GM12878 (cell line): ENCODE results near the gene DIP2C. TPM values are rescaled to one million over a fixed set of nuclear protein-coding genes. Genes with fewer than 3 reads are reported as not detected.

ENCODE experiments used
- ATAC-seq: fragments of 200-7000 bp; cut with Tn5 transposase; 3 replicates; pipeline ENCODE4 v1.9.1; 2020; ENCODE audit warnings: mild to moderate bottlenecking, moderate library complexity
- BruUV-seq: library from RNA; stranded (reverse); fragments of 400-500 nt; replicated peaks from 2 replicates; lab custom pipeline; 2021; lab: Mats Ljungman, UMichigan
- CTCF ChIA-PET: fragments of 300-600 bp; sonication (Branson Sonifier 250); formaldehyde crosslinking; extraction: SDS; loops from one replicate; lab custom pipeline; 2021; ENCODE audit warnings: inconsistent platforms; lab: Yijun Ruan, JAX
- POLR2A ChIA-PET: fragments of 350-600 bp; formaldehyde crosslinking; extraction: SDS; loops from one replicate; lab custom pipeline; 2021; ENCODE audit warnings: inconsistent platforms; lab: Charles Lee
- RAD21 ChIA-PET: fragments of 300-600 bp; sonication (Branson Sonifier 250); formaldehyde crosslinking; loops from one replicate; lab custom pipeline; 2023; ENCODE audit warnings: antibody characterized with exemption; ENCODE audit not compliant: unreplicated experiment; lab: Charles Lee
- SMC1A ChIA-PET: fragments of 300-600 bp; sonication (Branson Sonifier 250); formaldehyde crosslinking; loops from one replicate; lab custom pipeline; 2023; ENCODE audit not compliant: unreplicated experiment, uncharacterized antibody; lab: Charles Lee
- DNase-seq: peaks from one replicate; pipeline ENCODE4 v3.0.0-alpha.2; 2011; ENCODE audit warnings: low read depth, low spot score
- FAIRE-seq: peaks from 3 replicates; lab custom pipeline; 2011; peaks lifted over from hg19 to GRCh38; lab: Jason Lieb, UNC
- H2AFZ ChIP-seq: 2 replicates; pipeline ENCODE4 v1.6.0; 2011; ENCODE audit warnings: low read depth, low read length, control low read depth; ENCODE audit not compliant: control insufficient read depth
- H3K27ac ChIP-seq: 2 replicates; pipeline ENCODE4 v1.5.1; 2011; ENCODE audit warnings: control low read depth; ENCODE audit not compliant: control insufficient read depth, insufficient read depth
- H3K27me3 ChIP-seq, 2 experiments: replicated peaks in 1 of 2; 2 replicates each; pipeline versions ENCODE4 v1.6.0 to v1.6.1; 2011; ENCODE audit warnings: low read length in 1 of 2; ENCODE audit not compliant: control insufficient read depth in 2 of 2, insufficient read depth in 2 of 2
- H3K36me3 ChIP-seq, 2 experiments: 2 replicates each; pipeline ENCODE4 v1.5.1; 2011; ENCODE audit warnings: low read length in 1 of 2; ENCODE audit not compliant: control insufficient read depth in 2 of 2, insufficient read depth in 2 of 2
- H3K4me1 ChIP-seq: 2 replicates; pipeline ENCODE4 v1.6.1; 2011; ENCODE audit warnings: mild to moderate bottlenecking, low read length, moderate library complexity, mixed read lengths; ENCODE audit not compliant: control insufficient read depth, insufficient read depth
- H3K4me2 ChIP-seq: 2 replicates; pipeline ENCODE4 v1.6.0; 2011; ENCODE audit warnings: control low read depth; ENCODE audit not compliant: control insufficient read depth, insufficient read depth
- H3K4me3 ChIP-seq: fragments of 200-600 bp; sonication (generic); 2 replicates; pipeline ENCODE4 v1.5.1; 2016
- H3K79me2 ChIP-seq: 2 replicates; pipeline ENCODE4 v1.6.0; 2011; ENCODE audit warnings: low read length; ENCODE audit not compliant: control insufficient read depth, insufficient read depth
- H3K9ac ChIP-seq: 2 replicates; pipeline ENCODE4 v1.8.0; 2011; ENCODE audit warnings: low read length, control low read depth, mixed read lengths; ENCODE audit not compliant: control insufficient read depth, insufficient read depth
- H3K9me3 ChIP-seq: replicated peaks from 3 replicates; pipeline ENCODE4 v1.5.1; 2011; ENCODE audit warnings: mild to moderate bottlenecking, low read length; ENCODE audit not compliant: control insufficient read depth, insufficient read depth
- H4K20me1 ChIP-seq: 2 replicates; pipeline ENCODE4 v1.6.0; 2011; ENCODE audit not compliant: control insufficient read depth, insufficient read depth
- CBX3 ChIP-seq: fragments of 200-600 bp; sonication (generic); IDR thresholded peaks from 2 replicates; pipeline ENCODE4 v1.6.1; 2016; ENCODE audit warnings: low read depth, borderline replicate concordance
- CHD2 ChIP-seq: IDR thresholded peaks from 2 replicates; pipeline ENCODE4 v1.6.1; 2011; ENCODE audit warnings: low read depth, low read length, improper control_type of control experiment, borderline replicate concordance
- EGR1 ChIP-seq, 2 experiments: IDR thresholded peaks; 1 replicate in 1 of 2; 2 replicates in 1 of 2; pipeline ENCODE4 v1.6.1; 2011 to 2012; ENCODE audit warnings: low read depth in 2 of 2, low read length in 2 of 2, borderline replicate concordance in 1 of 2, mild to moderate bottlenecking in 1 of 2, moderate library complexity in 1 of 2
- MYB ChIP-seq: fragments of 150-350 bp; IDR thresholded peaks from 2 replicates; pipeline ENCODE4 v1.6.1; 2014; ENCODE audit warnings: mild to moderate bottlenecking, low read depth, low read length, borderline replicate concordance
- MYC ChIP-seq: IDR thresholded peaks from 2 replicates; pipeline ENCODE4 v1.6.1; 2011; ENCODE audit warnings: mild to moderate bottlenecking, low read length, moderate library complexity, inconsistent platforms; ENCODE audit not compliant: insufficient read depth, insufficient replicate concordance, insufficient read length, severe bottlenecking
- ZNF217 ChIP-seq: fragments of 450-650 bp; IDR thresholded peaks from 2 replicates; pipeline ENCODE4 v1.6.1; 2017; ENCODE audit warnings: antibody characterized with exemption, mild to moderate bottlenecking
- WGBS: methylation state at CpG from one replicate; pipeline ENCODE4 v1.1.6; 2016; ENCODE audit warnings: low lambda C conversion rate; ENCODE audit not compliant: insufficient replicate concordance, insufficient coverage; ENCODE audit errors: missing lambda C conversion rate; 5-methylcytosine and 5-hydroxymethylcytosine counted together
- in situ Hi-C: fragments of 300-500 bp; cut with MboI; formaldehyde crosslinking; loops from 9 replicates; pipeline ENCODE4 v1.14.3; 2018; ENCODE audit warnings: mixed read lengths
- intact Hi-C: fragments of 100-400 bp; cut with micrococcal nuclease; formaldehyde crosslinking; loops from one replicate; pipeline ENCODE4 v1.14.2; 2022; ENCODE audit not compliant: unreplicated experiment
- polyA plus RNA-seq, 11 experiments: library from polyadenylated mRNA; depleted of rRNA in 4 of 11; unstranded in 6 of 11; stranded (reverse) in 5 of 11; fragments of >200 nt; fragmentation: Nextera tagmentation in 4 of 11; fragmentation: Illumina TruSeq in 1 of 11; extraction: Ambion mirVana in 4 of 11; extraction: Trizol in 1 of 11; gene quantifications; 1 replicate in 1 of 11; 2 replicates in 10 of 11; pipeline versions ENCODE4 v1.2.1 to v1.2.3, GENCODE V29; 2011 to 2016; ENCODE audit warnings: inconsistent platforms in 2 of 11, missing spikeins in 2 of 11, low read depth in 1 of 11
- total RNA-seq, 4 experiments: library from RNA; depleted of rRNA in 3 of 4; stranded (reverse); fragments of >200 nt in 3 of 4; fragmentation: Illumina TruSeq in 1 of 4; extraction: Trizol in 1 of 4; gene quantifications; 2 replicates each; pipeline versions ENCODE4 v1.2.1 to v1.2.3, GENCODE V29; 2013 to 2021
- TF ChIP-seq, protein P1 (sequence below), 3 experiments: IDR thresholded peaks in 2 of 3; conservative IDR thresholded peaks in 1 of 3; 2 replicates each; pipeline ENCODE4 v1.5.1; 2011; ENCODE audit warnings: low read depth in 3 of 3, low read length in 3 of 3, mild to moderate bottlenecking in 3 of 3, control low read depth in 2 of 3, moderate library complexity in 2 of 3, inconsistent platforms in 1 of 3, mixed read lengths in 1 of 3; ENCODE audit not compliant: control insufficient read depth in 2 of 3, insufficient read depth in 1 of 3; ENCODE audit errors: extremely low read depth in 1 of 3
- TF ChIP-seq, protein P2 (sequence below): IDR thresholded peaks from 2 replicates; pipeline ENCODE4 v1.6.1; 2012; ENCODE audit warnings: mild to moderate bottlenecking, low read depth, low read length
- TF ChIP-seq, protein P3 (sequence below): IDR thresholded peaks from 2 replicates; pipeline ENCODE4 v1.6.1; 2011; ENCODE audit warnings: low read depth, low read length, improper control_type of control experiment, borderline replicate concordance

The DIP2C gene
- total and polyA plus RNA-seq, 10 of the 15 experiments (the other 5 are each of a cell fraction or from before 2014, with no cell fraction given), result 0.01 to 0.10 (median 0.06) TPM

DNA sequence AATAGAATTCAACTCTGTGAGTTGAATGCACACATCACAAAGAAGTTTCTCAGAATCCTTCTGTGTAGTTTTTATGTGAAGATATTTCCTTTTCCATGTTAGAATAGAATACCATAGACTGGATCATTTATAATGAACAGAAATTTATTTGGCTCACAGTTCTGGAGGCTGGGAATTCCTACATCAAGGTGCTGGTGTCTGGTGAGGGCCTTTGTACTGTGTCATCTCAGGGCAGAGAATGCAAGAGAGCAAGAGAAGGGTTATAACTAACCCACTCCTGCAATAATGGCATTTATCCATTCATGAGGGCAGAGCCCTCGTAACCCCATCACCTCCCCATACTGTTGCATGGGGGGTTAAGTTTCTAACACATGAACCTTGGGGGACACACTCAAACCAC is 18.4 kb upstream of the DIP2C start (continued):
- no peak for TF ChIP-seq MYC
- no peak for TF ChIP-seq EGR1 (IDR thresholded peaks at IDR 0.05; ENCODE audit: borderline replicate concordance in 1 of 2, low read depth in 2 of 2, low read length in 2 of 2)
- TF ChIP-seq ZNF217, result no peak
- TF ChIP-seq, protein P1, sequence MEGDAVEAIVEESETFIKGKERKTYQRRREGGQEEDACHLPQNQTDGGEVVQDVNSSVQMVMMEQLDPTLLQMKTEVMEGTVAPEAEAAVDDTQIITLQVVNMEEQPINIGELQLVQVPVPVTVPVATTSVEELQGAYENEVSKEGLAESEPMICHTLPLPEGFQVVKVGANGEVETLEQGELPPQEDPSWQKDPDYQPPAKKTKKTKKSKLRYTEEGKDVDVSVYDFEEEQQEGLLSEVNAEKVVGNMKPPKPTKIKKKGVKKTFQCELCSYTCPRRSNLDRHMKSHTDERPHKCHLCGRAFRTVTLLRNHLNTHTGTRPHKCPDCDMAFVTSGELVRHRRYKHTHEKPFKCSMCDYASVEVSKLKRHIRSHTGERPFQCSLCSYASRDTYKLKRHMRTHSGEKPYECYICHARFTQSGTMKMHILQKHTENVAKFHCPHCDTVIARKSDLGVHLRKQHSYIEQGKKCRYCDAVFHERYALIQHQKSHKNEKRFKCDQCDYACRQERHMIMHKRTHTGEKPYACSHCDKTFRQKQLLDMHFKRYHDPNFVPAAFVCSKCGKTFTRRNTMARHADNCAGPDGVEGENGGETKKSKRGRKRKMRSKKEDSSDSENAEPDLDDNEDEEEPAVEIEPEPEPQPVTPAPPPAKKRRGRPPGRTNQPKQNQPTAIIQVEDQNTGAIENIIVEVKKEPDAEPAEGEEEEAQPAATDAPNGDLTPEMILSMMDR (IDR thresholded peaks at IDR 0.05 in 2 of 3, conservative IDR thresholded peaks at IDR 0.05 in 1 of 3; ENCODE audit: control insufficient read depth in 2 of 3, extremely low read depth in 1 of 3, insufficient read depth in 1 of 3, low read depth in 3 of 3, low read length in 3 of 3), result no peak
- TF ChIP-seq, protein P2, sequence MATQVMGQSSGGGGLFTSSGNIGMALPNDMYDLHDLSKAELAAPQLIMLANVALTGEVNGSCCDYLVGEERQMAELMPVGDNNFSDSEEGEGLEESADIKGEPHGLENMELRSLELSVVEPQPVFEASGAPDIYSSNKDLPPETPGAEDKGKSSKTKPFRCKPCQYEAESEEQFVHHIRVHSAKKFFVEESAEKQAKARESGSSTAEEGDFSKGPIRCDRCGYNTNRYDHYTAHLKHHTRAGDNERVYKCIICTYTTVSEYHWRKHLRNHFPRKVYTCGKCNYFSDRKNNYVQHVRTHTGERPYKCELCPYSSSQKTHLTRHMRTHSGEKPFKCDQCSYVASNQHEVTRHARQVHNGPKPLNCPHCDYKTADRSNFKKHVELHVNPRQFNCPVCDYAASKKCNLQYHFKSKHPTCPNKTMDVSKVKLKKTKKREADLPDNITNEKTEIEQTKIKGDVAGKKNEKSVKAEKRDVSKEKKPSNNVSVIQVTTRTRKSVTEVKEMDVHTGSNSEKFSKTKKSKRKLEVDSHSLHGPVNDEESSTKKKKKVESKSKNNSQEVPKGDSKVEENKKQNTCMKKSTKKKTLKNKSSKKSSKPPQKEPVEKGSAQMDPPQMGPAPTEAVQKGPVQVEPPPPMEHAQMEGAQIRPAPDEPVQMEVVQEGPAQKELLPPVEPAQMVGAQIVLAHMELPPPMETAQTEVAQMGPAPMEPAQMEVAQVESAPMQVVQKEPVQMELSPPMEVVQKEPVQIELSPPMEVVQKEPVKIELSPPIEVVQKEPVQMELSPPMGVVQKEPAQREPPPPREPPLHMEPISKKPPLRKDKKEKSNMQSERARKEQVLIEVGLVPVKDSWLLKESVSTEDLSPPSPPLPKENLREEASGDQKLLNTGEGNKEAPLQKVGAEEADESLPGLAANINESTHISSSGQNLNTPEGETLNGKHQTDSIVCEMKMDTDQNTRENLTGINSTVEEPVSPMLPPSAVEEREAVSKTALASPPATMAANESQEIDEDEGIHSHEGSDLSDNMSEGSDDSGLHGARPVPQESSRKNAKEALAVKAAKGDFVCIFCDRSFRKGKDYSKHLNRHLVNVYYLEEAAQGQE, result no peak
- TF ChIP-seq, all 136 proteins: peak for 0

DNA sequence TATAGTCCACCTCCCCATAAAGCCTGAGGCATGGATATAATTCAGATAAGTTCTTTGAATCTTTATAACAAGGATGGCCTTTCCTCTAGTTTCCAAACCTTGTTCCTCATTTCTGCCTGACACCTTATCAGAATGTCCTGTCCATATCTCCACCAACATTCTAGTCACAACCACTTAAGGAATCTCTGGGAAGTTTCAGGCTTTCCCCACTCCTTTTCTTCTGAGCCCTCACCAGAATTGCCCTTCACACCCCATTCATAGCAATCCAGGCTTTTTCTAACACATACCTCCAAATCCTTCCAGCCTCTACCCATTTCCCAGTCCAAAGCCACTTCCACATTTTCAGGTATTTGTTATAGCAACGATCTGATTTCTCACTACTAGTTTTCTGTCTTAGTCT is 18.0 kb upstream of the DIP2C start:
- Histone ChIP-seq H3K36me3 (no peaks in the 10 kb centered on the region), H3K27me3 (no peaks in the 10 kb centered on the region; a peak in 1 of 4 replicates), H3K79me2 (no peaks in the 10 kb centered on the region), H3K27ac (no peak overlapping the region), H3K4me1 (no peaks in the 10 kb centered on the region), H3K9ac (no peak overlapping the region), H2AFZ (no peak overlapping the region), H3K4me3 (no peak overlapping the region), H4K20me1 (no peaks in the 10 kb centered on the region), H3K4me2 (no peak overlapping the region), H3K9me3 (no peaks in the 10 kb centered on the region; the same call in 2 of the 3 replicates)
- ChIA-PET CTCF (no interaction called here), RAD21 (no interaction called here), SMC1A (no interaction called here), POLR2A (no interaction called here)
- WGBS, result 0% methylated on average over 1 of the region's 1 CpG
- ATAC-seq (no peak), DNase-seq (no peak), FAIRE-seq (no peak)
- TF ChIP-seq MYB (no peak), CHD2 (no peak), CBX3 (no peak)
- TF ChIP-seq, protein P3, sequence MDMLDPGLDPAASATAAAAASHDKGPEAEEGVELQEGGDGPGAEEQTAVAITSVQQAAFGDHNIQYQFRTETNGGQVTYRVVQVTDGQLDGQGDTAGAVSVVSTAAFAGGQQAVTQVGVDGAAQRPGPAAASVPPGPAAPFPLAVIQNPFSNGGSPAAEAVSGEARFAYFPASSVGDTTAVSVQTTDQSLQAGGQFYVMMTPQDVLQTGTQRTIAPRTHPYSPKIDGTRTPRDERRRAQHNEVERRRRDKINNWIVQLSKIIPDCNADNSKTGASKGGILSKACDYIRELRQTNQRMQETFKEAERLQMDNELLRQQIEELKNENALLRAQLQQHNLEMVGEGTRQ, result no peak
- in situ Hi-C loops, result no loop called here
- BruUV-seq, result no TSS peak
- intact Hi-C loops, result no loop called here
